H54 (cell line): ENCODE data around the gene KRTAP10-2.
"Not testable (repeated sequence)": the region's sequence is repeated elsewhere in the genome, so short reads cannot be mapped to it uniquely, and the experiment has no call there.

Experiments used
- DNase-seq: peaks from one replicate; pipeline ENCODE4 v3.0.0; 2011; ENCODE audit warnings: low spot score, mixed read lengths; ENCODE audit not compliant: insufficient read length
- FAIRE-seq: peaks from 3 replicates; lab custom pipeline; 2011; peaks lifted over from hg19 to GRCh38; lab: Jason Lieb, UNC
- POLR2A ChIP-seq: IDR thresholded peaks from 2 replicates; pipeline ENCODE4 v1.6.1; 2011; ENCODE audit warnings: low read depth, mild to moderate bottlenecking, low read length

The KRTAP10-2 gene, protein sequence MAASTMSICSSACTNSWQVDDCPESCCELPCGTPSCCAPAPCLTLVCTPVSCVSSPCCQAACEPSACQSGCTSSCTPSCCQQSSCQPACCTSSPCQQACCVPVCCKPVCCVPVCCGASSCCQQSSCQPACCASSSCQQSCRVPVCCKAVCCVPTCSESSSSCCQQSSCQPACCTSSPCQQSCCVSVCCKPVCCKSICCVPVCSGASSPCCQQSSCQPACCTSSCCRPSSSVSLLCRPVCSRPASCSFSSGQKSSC

DNA sequence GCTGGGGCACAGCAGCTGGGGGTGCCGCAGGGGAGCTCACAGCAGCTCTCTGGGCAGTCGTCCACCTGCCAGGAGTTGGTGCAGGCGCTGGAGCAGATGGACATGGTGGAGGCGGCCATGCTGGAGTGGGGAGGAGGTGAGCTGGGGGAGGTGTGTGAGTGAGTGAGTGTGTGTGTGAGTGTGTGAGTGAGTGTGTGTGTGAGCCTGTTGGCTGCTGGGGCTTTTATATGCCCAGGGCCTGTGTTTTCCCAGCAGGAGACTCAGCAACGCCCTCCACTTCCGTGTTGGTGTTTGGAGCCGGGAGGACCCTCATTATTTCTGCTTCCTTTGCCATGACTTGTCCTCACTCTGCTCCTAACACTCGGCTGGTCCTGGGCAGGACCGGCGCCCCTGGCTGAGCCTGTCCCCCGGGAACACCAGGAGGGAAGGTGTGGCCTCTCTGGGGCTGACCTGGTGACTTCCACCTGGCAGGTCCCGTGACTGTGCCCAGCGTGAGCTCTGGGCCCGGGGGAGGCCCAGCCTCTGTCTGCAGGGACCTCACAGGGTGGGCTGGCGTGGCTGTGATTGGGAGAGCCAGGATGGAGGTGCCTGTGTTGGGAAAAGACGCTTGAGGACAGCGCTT is at the start of gene KRTAP10-2:
KRTAP10-2 (minus strand) TSS at position 166 of the 622 bp plus-strand sequence; CDS start at position 119, 47 bp downstream.
- FAIRE-seq (no peak), DNase-seq (no peak)
- no peak for TF ChIP-seq POLR2A

- FAIRE-seq, DNase-seq: not testable (repeated sequence)
Measured at GRCh38 chr21:44601091-44601490, 49.8 kb upstream of the KRTAP10-2 start.

GRCh38 chr21:44600118-44600978 is 49.0 kb upstream of the KRTAP10-2 start, which contains the start of gene KRTAP10-7:
KRTAP10-7 (plus strand) TSS chr21:44600597; CDS start chr21:44600622, 25 bp downstream.
- DNase-seq, FAIRE-seq: not testable (repeated sequence)

GRCh38 chr21:44599264-44600029 is 48.1 kb upstream of the KRTAP10-2 start:
- FAIRE-seq (no peak), DNase-seq (no peak)
- no peak for TF ChIP-seq POLR2A

DNA sequence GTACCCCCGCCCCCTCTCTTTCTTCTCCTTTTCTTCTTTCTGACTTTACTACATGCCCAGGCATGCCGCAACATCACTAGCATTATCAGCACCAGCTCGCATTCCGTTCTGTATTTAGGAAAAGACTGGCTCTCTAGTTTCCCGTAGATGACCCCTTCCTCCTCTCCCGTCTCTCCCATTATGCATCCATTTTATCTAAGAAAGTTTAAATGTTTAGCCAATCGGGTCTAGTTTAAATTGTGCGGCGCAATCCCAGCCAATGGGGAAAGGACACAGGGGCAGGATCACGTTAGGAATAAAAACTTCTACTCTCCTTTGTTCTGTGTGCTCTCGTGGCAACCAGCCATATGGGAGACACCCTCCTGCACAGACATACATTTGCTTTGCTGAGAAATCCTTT is 46.8 kb upstream of the KRTAP10-2 start:
- DNase-seq (no peak), FAIRE-seq (no peak)
- TF ChIP-seq POLR2A: no peak

GRCh38 chr21:44596068-44596725 is 44.9 kb upstream of the KRTAP10-2 start:
- TF ChIP-seq POLR2A: no peak
- DNase-seq (no peak), FAIRE-seq (no peak)

- DNase-seq (no peak), FAIRE-seq (no peak)
- TF ChIP-seq POLR2A: no peak
Measured at GRCh38 chr21:44595524-44595923, 44.2 kb upstream of the KRTAP10-2 start.

DNA sequence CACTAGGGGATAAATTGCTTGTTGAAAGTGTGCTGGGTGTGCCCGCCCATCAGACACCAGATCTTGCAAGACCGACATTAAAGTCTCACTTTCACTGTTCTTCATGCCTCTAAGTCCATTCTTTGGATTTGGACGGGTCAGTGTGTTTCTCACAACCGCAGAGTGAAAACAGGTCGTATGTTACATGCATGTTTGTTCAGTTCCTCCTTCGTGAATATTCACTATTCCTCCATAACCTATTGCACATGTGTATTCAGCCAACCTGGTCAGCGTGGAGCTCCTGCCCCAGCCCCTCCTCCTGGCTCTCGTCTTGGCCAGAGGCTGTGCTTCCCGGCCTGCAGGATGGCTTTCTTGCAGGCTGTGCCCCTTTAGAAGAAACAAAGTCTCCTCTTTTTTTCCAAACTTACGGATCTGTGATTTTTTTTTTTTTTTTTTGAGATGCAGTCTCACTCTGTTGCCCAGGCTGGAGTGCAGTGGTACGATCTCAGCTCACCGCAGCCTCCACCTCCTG is 43.2 kb upstream of the KRTAP10-2 start:
- DNase-seq: no peak
- no peak for FAIRE-seq
- TF ChIP-seq POLR2A: no peak

GRCh38 chr21:44593598-44594405 is 42.5 kb upstream of the KRTAP10-2 start:
- FAIRE-seq (no peak), DNase-seq (no peak)
- no peak for TF ChIP-seq POLR2A

DNA sequence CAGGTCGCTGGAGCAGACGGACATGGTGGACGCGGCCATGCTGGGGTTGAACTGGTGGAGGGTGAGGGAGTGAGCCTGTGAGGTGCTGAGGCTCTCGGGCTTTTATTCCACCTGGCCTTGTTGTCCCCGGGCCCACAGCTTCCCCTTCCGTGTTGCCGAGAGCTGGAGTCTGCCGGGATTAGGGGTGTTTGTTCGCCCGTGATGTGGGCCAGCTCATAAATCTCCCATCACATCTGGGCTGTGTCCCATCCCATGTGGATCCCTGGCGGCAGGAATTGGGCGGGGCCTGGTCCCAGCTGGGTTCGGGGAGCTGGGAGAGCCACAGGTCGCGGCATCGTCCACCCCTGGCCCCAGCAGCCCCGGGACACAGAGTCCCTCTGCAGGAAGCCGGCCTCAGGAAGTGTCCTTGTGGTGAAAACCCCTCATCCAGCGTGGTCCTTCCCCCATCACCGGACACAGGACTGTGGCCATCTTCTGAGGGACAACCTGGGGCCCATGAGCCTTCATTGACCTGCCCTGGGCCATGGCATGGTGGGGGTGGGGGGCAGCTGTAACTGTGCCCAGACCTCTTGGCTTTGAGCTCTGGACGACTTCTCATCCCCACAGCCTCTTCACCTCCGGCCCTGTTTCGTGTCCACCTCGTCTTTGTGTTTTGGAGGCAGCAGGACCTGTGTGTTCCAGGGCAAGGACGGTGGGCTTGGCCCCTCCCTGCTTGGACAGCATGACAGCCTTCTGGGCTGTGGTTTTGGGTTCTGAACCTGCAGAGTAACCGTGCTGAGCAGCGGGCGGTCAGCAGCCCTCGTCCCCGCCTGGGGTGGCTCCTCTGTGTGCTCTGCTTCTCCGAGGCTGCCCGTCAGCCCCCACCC is 41.4 kb upstream of the KRTAP10-2 start, which contains the start of gene KRTAP10-6:
KRTAP10-6 (minus strand) TSS at position 60 of the 866 bp plus-strand sequence; CDS start at position 39, 21 bp downstream.
- DNase-seq (no peak), FAIRE-seq (no peak)
- TF ChIP-seq POLR2A: no peak

DNA sequence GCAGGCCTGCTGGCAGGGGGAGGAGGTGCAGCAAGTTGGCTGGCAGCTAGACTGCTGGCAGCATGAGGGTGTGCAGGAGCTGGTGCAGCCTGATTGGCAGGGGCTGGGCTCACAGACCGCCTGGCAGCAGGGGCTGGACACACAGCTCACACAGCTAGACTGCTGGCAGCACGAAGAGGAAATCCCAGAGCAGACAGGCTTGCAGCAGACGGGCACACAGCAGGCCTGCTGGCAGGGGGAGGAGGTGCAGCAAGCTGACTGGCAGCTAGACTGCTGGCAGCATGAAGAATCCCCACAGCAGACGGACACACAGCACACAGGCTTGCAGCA is 40.5 kb upstream of the KRTAP10-2 start:
- DNase-seq, FAIRE-seq: not testable (repeated sequence)

GRCh38 chr21:44590897-44591800 is 39.8 kb upstream of the KRTAP10-2 start:
- DNase-seq, FAIRE-seq: not testable (repeated sequence)
